Measurements from ENCODE around the gene ABLIM3. TPM values are rescaled to one million over a fixed set of nuclear protein-coding genes. Genes with fewer than 3 reads are reported as not detected.

ABLIM3 gene
- total and polyA plus RNA-seq, 9 of the 15 experiments (the other 6 are each of a cell fraction or from before 2014, with no cell fraction given), result 0.03 to 0.38 (median 0.11) TPM

- TF ChIP-seq PPARD (CRISPR knock-in tag; IDR thresholded peaks at IDR 0.05), result no peak
- TF ChIP-seq ZC3H4 (CRISPR knock-in tag; IDR thresholded peaks at IDR 0.05; ENCODE audit: borderline replicate concordance), result no peak
- no peak for TF ChIP-seq HEY1 (CRISPR knock-in tag; IDR thresholded peaks at IDR 0.05; ENCODE audit: borderline replicate concordance)
- TF ChIP-seq NR3C1 (CRISPR knock-in tag; IDR thresholded peaks at IDR 0.05), result no peak
- TF ChIP-seq CHD4 (IDR thresholded peaks at IDR 0.05; ENCODE audit: insufficient read depth, insufficient replicate concordance, low read depth, low read length, poor library complexity, severe bottlenecking), result no peak
- TF ChIP-seq EGR1 (conservative IDR thresholded peaks at IDR 0.05), result peak; percentile 49
- no peak for TF ChIP-seq NFYB (IDR thresholded peaks at IDR 0.05; ENCODE audit: extremely low read depth, insufficient read length)
- TF ChIP-seq CTCF (IDR thresholded peaks at IDR 0.05 in 2 of 3, conservative IDR thresholded peaks at IDR 0.05 in 1 of 3; ENCODE audit: insufficient read depth in 2 of 3, low read depth in 1 of 3, low read length in 3 of 3), result no peak
- TF ChIP-seq ZNF830 (CRISPR knock-in tag; IDR thresholded peaks at IDR 0.05), result no peak
- TF ChIP-seq SMC3 (conservative IDR thresholded peaks at IDR 0.05; ENCODE audit: insufficient read depth, low read depth, low read length), result no peak
- TF ChIP-seq MECOM (CRISPR knock-in tag; IDR thresholded peaks at IDR 0.05), result no peak
- TF ChIP-seq TAF1 (IDR thresholded peaks at IDR 0.05; ENCODE audit: control insufficient read depth, extremely low read depth, insufficient read depth, low read length, severe bottlenecking), result no peak
- TF ChIP-seq NFIC (IDR thresholded peaks at IDR 0.05), result 0 out of 2 replicates have a peak, but pooled peaks have one; percentile 7
- TF ChIP-seq BRD4 (IDR thresholded peaks at IDR 0.05), result no peak
- TF ChIP-seq E2F5 (CRISPR knock-in tag; IDR thresholded peaks at IDR 0.05), result no peak
- no peak for TF ChIP-seq U2AF2 (optimal IDR thresholded peaks at IDR 0.05; ENCODE audit: low read depth, low read length)
- TF ChIP-seq RFX1 (IDR thresholded peaks at IDR 0.05), result no peak
- no peak for TF ChIP-seq PREB (CRISPR knock-in tag; IDR thresholded peaks at IDR 0.05)
- TF ChIP-seq TEAD1 (CRISPR knock-in tag; IDR thresholded peaks at IDR 0.05), result 0 out of 4 replicates have a peak, but pooled peaks of 1 of the 2 experiments have one; percentile 18
- no peak for TF ChIP-seq CTBP1 (IDR thresholded peaks at IDR 0.05; ENCODE audit: borderline replicate concordance)
- TF ChIP-seq SMAD4 (CRISPR knock-in tag; conservative IDR thresholded peaks at IDR 0.05), result peak; percentile 54; the same call in 1 of the 2 replicates
- no peak for TF ChIP-seq TBP (optimal IDR thresholded peaks at IDR 0.05; ENCODE audit: low read depth, low read length)
Measured at GRCh38 chr5:149133795-149134777, 7.2 kb upstream of the ABLIM3 start (continued).

All from K562 (cell line).